ENCODE results near the gene ADD1.

DNA sequence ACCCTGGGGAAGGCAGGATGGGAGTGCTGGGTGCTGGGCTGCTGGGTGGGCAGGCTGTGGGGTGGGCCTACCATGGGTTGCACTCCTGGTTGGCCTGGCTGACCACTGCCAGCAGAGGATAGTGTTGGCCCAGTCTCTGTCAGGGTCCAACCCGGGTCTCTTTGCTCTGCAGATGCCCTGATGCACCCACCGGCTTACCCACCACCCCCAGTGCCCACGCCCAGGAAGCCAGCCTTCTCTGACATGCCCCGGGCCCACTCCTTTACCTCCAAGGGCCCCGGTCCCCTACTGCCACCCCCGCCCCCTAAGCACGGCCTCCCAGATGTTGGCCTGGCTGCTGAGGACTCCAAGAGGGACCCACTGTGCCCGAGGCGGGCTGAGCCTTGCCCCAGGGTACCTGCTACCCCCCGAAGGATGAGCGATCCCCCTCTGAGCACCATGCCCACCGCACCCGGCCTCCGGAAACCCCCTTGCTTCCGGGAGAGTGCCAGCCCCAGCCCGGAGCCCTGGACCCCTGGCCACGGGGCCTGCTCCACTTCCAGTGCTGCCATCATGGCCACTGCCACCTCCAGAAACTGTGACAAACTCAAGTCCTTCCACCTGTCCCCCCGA lies 14.2 kb upstream of the ADD1 start:
- TF ChIP-seq, protein P1, sequence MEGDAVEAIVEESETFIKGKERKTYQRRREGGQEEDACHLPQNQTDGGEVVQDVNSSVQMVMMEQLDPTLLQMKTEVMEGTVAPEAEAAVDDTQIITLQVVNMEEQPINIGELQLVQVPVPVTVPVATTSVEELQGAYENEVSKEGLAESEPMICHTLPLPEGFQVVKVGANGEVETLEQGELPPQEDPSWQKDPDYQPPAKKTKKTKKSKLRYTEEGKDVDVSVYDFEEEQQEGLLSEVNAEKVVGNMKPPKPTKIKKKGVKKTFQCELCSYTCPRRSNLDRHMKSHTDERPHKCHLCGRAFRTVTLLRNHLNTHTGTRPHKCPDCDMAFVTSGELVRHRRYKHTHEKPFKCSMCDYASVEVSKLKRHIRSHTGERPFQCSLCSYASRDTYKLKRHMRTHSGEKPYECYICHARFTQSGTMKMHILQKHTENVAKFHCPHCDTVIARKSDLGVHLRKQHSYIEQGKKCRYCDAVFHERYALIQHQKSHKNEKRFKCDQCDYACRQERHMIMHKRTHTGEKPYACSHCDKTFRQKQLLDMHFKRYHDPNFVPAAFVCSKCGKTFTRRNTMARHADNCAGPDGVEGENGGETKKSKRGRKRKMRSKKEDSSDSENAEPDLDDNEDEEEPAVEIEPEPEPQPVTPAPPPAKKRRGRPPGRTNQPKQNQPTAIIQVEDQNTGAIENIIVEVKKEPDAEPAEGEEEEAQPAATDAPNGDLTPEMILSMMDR (IDR thresholded peaks at IDR 0.05), result no peak
- no peak for TF ChIP-seq POLR2A (IDR thresholded peaks at IDR 0.05)
- TF ChIP-seq POLR2AphosphoS5 (IDR thresholded peaks at IDR 0.05), result no peak

Data from suprapubic skin (tissue), 4 donors.